Lower leg skin (tissue), 4 donors: Measurements from ENCODE around the gene DOCK3. TPM values are rescaled to one million over a fixed set of nuclear protein-coding genes. Genes with fewer than 3 reads are reported as not detected.

Experiments used
- DNase-seq, 2 donors: peaks; one replicate each; pipeline ENCODE4 v3.0.0-alpha.2; 2019; ENCODE audit warnings: low spot score in 2 of 2
- H3K4me3 ChIP-seq: fragments of 200-600 bp; sonication (generic); 2 replicates; pipeline ENCODE4 v1.5.1; 2017; ENCODE audit warnings: mild to moderate bottlenecking, low read depth; ENCODE audit not compliant: poor library complexity, severe bottlenecking
- POLR2A ChIP-seq, 2 donors: fragments of 450-650 bp; IDR thresholded peaks; one replicate each; pipeline ENCODE4 v1.6.1; 2016 to 2017; ENCODE audit warnings: antibody characterized with exemption in 2 of 2, mild to moderate bottlenecking in 1 of 2, moderate library complexity in 1 of 2
- WGBS, 2 donors: methylation state at CpG; one replicate each; pipeline ENCODE4 v1.1.5; 2018; 5-methylcytosine and 5-hydroxymethylcytosine counted together
- intact Hi-C: fragments of 100-400 bp; cut with DNase I; formaldehyde crosslinking; loops from one replicate; pipeline ENCODE4 v1.15.0; 2023; ENCODE audit warnings: low total_unique reads
- total RNA-seq, 4 donors: library from RNA; depleted of rRNA; stranded (reverse); fragments of >200 nt; gene quantifications; one replicate each; pipeline ENCODE4 v1.1.0, GENCODE V29; 2016
- TF ChIP-seq, protein P1 (sequence below), 3 donors: fragments of 450-650 bp; IDR thresholded peaks; one replicate each; pipeline ENCODE4 v1.5.1; 2016; ENCODE audit warnings: antibody characterized with exemption in 3 of 3, mild to moderate bottlenecking in 3 of 3, moderate library complexity in 2 of 3

DOCK3 gene
- total RNA-seq, 4 donors from 2014 or later, result 2.0 to 4.5 (median 3.0) TPM

DNA sequence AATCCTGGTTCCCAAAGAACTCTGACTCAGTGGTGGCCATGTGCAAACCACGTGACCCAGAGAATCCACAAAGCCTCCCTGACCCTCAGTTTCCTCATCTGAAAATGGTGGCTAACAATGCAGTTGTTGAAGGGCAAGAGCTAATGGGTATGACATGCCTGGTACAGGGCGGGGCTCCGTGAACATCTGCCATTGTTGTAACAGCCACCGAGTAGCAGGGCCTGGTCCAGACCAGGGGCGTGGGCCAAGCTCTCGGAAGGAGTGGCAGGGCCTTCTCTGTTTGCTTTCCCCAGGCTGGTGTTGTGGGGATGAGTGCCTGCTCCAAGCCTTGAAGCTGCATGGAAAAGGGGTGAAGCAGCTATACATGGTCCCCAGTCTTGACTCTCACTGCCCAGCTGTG is 44.3 kb upstream of the DOCK3 start:
- H3K4me3 ChIP-seq, result no peak overlapping the region
- TF ChIP-seq, protein P1, sequence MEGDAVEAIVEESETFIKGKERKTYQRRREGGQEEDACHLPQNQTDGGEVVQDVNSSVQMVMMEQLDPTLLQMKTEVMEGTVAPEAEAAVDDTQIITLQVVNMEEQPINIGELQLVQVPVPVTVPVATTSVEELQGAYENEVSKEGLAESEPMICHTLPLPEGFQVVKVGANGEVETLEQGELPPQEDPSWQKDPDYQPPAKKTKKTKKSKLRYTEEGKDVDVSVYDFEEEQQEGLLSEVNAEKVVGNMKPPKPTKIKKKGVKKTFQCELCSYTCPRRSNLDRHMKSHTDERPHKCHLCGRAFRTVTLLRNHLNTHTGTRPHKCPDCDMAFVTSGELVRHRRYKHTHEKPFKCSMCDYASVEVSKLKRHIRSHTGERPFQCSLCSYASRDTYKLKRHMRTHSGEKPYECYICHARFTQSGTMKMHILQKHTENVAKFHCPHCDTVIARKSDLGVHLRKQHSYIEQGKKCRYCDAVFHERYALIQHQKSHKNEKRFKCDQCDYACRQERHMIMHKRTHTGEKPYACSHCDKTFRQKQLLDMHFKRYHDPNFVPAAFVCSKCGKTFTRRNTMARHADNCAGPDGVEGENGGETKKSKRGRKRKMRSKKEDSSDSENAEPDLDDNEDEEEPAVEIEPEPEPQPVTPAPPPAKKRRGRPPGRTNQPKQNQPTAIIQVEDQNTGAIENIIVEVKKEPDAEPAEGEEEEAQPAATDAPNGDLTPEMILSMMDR (IDR thresholded peaks at IDR 0.05), result no peak
- no peak for TF ChIP-seq POLR2A (IDR thresholded peaks at IDR 0.05)
- intact Hi-C loops, result no loop called here
- 74 to 77% methylated on average over 5 to 6 of the region's 6 CpGs for WGBS, 2 donors
- DNase-seq, result no peak

DNA sequence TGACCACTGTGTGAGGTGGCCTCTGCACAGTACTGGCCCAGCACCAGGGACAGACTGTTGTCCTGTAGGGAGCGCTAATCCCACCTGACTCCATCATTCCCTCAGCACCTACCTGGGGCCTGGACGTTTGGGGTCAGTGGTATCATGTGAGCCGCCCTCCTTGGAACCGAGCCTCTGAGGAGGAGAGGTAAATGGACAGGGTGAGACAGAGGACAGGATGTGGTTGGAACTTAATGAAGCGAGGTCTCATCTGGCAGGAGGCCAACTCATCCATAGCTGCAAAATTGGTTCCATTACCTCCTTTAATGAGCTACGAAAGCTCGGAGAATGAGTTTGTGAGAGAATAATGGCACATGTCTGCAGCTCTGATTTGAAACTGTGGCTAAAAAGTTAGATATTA is 43.9 kb upstream of the DOCK3 start:
- 75 to 78% methylated on average over 7 of the region's 7 CpGs for WGBS, 2 donors
- no peak overlapping the region for H3K4me3 ChIP-seq
- no peak for DNase-seq
- no peak for TF ChIP-seq POLR2A (IDR thresholded peaks at IDR 0.05)
- TF ChIP-seq, protein P1 (IDR thresholded peaks at IDR 0.05), result no peak
- intact Hi-C loops, result no loop called here

DNA sequence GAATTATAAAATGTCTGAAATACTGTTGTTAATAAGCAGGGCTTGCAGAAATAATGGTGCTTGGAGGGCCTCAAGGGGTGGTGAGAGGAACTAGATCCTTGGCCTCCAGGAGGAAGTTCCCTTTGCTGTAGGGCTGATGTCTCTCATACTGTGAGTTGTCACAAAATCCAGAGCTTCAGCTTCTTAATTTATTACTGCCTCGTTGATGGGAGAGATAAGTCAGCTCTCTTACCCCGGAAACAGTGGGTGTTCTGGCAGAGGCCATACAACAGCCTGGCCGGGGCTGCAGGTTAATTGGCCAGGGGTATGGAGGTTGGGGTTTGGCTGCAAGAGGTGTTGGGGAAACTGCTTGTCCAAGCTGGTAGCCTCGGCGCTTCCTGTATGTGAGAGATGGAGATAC is 42.3 kb upstream of the DOCK3 start:
- WGBS, 2 donors, result 27 to 43% methylated on average over 5 of the region's 5 CpGs
- TF ChIP-seq POLR2A (IDR thresholded peaks at IDR 0.05), result no peak
- TF ChIP-seq, protein P1 (IDR thresholded peaks at IDR 0.05), result no peak
- intact Hi-C loops, result no loop called here
- H3K4me3 ChIP-seq, result no peak overlapping the region
- no peak for DNase-seq

DNA sequence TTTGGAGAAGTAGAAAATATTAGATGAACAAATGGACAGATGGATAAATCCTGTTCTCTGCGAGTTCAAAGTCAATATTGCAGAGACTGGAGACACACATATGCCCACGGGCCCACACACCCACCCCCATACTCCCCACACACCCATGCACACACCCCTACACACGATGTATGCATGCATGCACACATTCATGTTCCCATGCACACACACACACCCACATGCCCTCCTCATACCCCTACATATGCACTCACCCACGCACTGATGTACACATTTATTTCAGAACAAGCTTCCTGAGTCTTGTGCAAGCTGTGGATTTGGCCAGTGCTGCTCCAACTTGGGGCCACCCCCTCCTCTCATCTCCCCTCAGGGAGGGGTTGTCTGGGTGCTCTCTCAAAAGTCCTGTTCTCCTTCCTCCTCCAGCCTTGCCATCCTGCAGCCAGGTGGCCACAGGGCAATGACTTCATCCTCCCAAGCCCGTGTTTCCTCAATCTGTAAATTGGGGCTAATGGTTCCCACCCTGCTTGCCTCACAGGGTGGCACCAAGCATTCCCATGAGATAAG is 41.4 kb upstream of the DOCK3 start:
- intact Hi-C loops, result no loop called here
- no peak overlapping the region for H3K4me3 ChIP-seq
- TF ChIP-seq, protein P1 (IDR thresholded peaks at IDR 0.05), result no peak
- TF ChIP-seq POLR2A (IDR thresholded peaks at IDR 0.05), result no peak
- WGBS, 2 donors, result 58 to 59% methylated on average over 5 of the region's 5 CpGs
- no peak for DNase-seq

DNA sequence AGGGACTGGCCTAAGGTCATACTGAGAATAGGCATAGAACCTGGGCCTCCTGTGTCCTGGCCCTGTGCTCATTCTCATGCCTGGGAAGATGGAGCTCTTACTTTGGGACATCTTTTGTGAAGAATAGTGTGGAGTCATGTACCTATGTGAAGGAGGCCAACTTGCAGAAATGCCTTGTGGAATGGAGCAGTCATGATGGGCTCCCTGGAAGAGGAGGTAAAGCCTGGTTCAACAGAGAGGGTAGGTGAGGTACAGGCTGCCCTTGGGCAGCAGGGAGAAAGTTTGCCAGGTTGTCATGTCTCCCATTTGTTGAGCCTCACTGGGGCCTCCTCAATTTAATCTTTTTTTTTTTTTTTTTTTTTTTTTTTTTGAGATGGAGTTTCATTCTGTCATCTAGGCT is 39.7 kb upstream of the DOCK3 start:
- no peak overlapping the region for H3K4me3 ChIP-seq
- no peak for TF ChIP-seq POLR2A (IDR thresholded peaks at IDR 0.05)
- TF ChIP-seq, protein P1 (IDR thresholded peaks at IDR 0.05), result no peak
- intact Hi-C loops, result no loop called here
- no peak for DNase-seq

DNA sequence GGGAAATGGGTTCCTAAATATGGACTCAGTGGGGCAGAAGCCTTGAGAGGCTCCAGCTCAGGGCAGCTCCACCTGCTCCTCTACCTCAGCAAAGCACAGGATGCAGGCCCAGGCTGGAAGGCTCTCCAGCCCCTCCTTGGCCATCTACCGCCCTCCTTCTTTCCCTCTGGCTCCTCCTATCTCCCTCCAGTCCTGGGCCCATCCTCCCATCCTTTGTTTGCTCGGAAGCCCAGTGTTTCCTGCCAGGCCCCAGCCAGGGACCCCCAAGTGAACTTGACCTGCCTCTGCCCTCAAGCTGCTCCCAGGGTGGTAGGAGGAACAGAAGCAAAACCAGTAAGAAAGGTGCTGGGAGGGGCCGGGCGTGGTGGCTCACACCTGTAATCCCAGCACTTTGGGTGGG is 37.7 kb upstream of the DOCK3 start:
- WGBS, 2 donors, result 91 to 92% methylated on average over 4 of the region's 4 CpGs
- TF ChIP-seq, protein P1 (IDR thresholded peaks at IDR 0.05), result no peak
- no peak for TF ChIP-seq POLR2A (IDR thresholded peaks at IDR 0.05)
- DNase-seq, result no peak
- intact Hi-C loops, result no loop called here
- H3K4me3 ChIP-seq, result no peak overlapping the region
